Smooth muscle cell (in vitro differentiated cells): ENCODE results near the gene CLTCL1. TPM values are rescaled to one million over a fixed set of nuclear protein-coding genes. Genes with fewer than 3 reads are reported as not detected.
A peak's percentile ranks its signal among the peaks of the same experiment; 100 is the strongest.

Experiments used
- DNase-seq: peaks from one replicate; lab custom pipeline; 2025; ENCODE audit not compliant: unreplicated experiment; lab: John Stamatoyannopoulos, UW
- H2AFZ ChIP-seq: fragments of 200-600 bp; sonication (generic); 2 replicates; pipeline ENCODE4 v1.6.0; 2016; ENCODE audit warnings: antibody characterized with exemption, low read depth, mild to moderate bottlenecking
- H3F3A ChIP-seq: fragments of 200-600 bp; sonication (generic); 2 replicates; pipeline ENCODE4 v1.6.0; 2017; ENCODE audit warnings: antibody characterized with exemption, low read depth
- H3K27ac ChIP-seq: fragments of 200-600 bp; sonication (generic); 2 replicates; pipeline ENCODE4 v1.5.1; 2016; ENCODE audit warnings: low read depth, mild to moderate bottlenecking
- H3K27me3 ChIP-seq: fragments of 200-600 bp; sonication (generic); 2 replicates; pipeline ENCODE4 v1.6.1; 2016; ENCODE audit warnings: low read depth, mild to moderate bottlenecking
- H3K36me3 ChIP-seq: fragments of 200-600 bp; sonication (generic); 2 replicates; pipeline ENCODE4 v1.5.1; 2016; ENCODE audit warnings: low read depth
- H3K4me1 ChIP-seq: fragments of 200-600 bp; sonication (generic); 2 replicates; pipeline ENCODE4 v1.5.1; 2016; ENCODE audit warnings: low read depth
- H3K4me2 ChIP-seq: fragments of 200-600 bp; sonication (generic); 2 replicates; pipeline ENCODE4 v1.6.0; 2016; ENCODE audit warnings: mild to moderate bottlenecking
- H3K4me3 ChIP-seq: fragments of 200-600 bp; sonication (generic); 2 replicates; pipeline ENCODE4 v1.5.1; 2016; ENCODE audit warnings: mild to moderate bottlenecking
- H3K79me2 ChIP-seq: fragments of 200-600 bp; sonication (generic); 2 replicates; pipeline ENCODE4 v1.6.0; 2016; ENCODE audit warnings: low read depth, mild to moderate bottlenecking
- H3K9ac ChIP-seq: fragments of 200-600 bp; sonication (generic); 2 replicates; pipeline ENCODE4 v1.6.0; 2016; ENCODE audit warnings: low read depth
- H3K9me3 ChIP-seq: fragments of 200-600 bp; sonication (generic); replicated peaks from 2 replicates; pipeline ENCODE4 v1.5.1; 2016; ENCODE audit warnings: low read depth
- H4K20me1 ChIP-seq: fragments of 200-600 bp; sonication (generic); 2 replicates; pipeline ENCODE4 v1.6.0; 2016; ENCODE audit warnings: low read depth
- CTCF ChIP-seq: fragments of 200-600 bp; sonication (generic); IDR thresholded peaks from 2 replicates; pipeline ENCODE4 v1.5.1; 2017; ENCODE audit warnings: borderline replicate concordance, mild to moderate bottlenecking, antibody characterized with exemption; ENCODE audit not compliant: insufficient read depth, poor library complexity, severe bottlenecking
- WGBS: methylation state at CpG from one replicate; pipeline ENCODE4 v1.1.7; 2016; ENCODE audit warnings: low lambda C conversion rate; 5-methylcytosine and 5-hydroxymethylcytosine counted together
- polyA plus RNA-seq: library from polyadenylated mRNA; unstranded; fragments of >200 nt; fragmentation: Nextera tagmentation; extraction: Ambion mirVana; gene quantifications from 2 replicates; pipeline ENCODE4 v1.2.1, GENCODE V29; 2016
- total RNA-seq: library from RNA; depleted of rRNA; stranded (reverse); fragments of >200 nt; gene quantifications from 2 replicates; pipeline ENCODE4 v1.2.3, GENCODE V29; 2014

CLTCL1 gene
- total and polyA plus RNA-seq, 2 experiments from 2014 or later: 4.7 to 9.0 TPM

- Histone ChIP-seq H3K27ac (peak overlapping the region; percentile 83), H2AFZ (peak overlapping the region; percentile 96), H3K9me3 (no peaks in the 10 kb centered on the region), H3K27me3 (peaks cover 28% of the 10 kb centered on the region), H3K4me1 (peaks cover 19% of the 10 kb centered on the region), H3K4me3 (peak overlapping the region; percentile 92), H3K79me2 (peaks cover 35% of the 10 kb centered on the region), H3F3A (no peaks in the 10 kb centered on the region), H3K36me3 (no peaks in the 10 kb centered on the region), H4K20me1 (peaks cover 42% of the 10 kb centered on the region), H3K9ac (peak overlapping the region; percentile 97), H3K4me2 (peak overlapping the region; percentile 100)
- 42% methylated on average over 13 of the region's 13 CpGs for WGBS
- TF ChIP-seq CTCF: no peak
- DNase-seq: no peak
Measured at GRCh38 chr22:19172213-19173046, 119.1 kb downstream of the CLTCL1 start.

- H4K20me1 ChIP-seq: peaks cover 17% of the 10 kb centered on the region
- H3K4me3 ChIP-seq: peak overlapping the region; percentile 34
- H3K79me2 ChIP-seq: peaks cover 24% of the 10 kb centered on the region
- H3F3A ChIP-seq: no peaks in the 10 kb centered on the region
- H3K27ac ChIP-seq: no peak overlapping the region
- H2AFZ ChIP-seq: no peak overlapping the region
- H3K9me3 ChIP-seq: no peaks in the 10 kb centered on the region
- H3K36me3 ChIP-seq: no peaks in the 10 kb centered on the region
- H3K4me2 ChIP-seq: peak overlapping the region; percentile 81
- WGBS: 67% methylated on average over 7 of the region's 7 CpGs
- H3K4me1 ChIP-seq: peaks cover 18% of the 10 kb centered on the region
- TF ChIP-seq CTCF: no peak
- H3K27me3 ChIP-seq: peaks cover 48% of the 10 kb centered on the region
- no peak for DNase-seq
- no peak overlapping the region for H3K9ac ChIP-seq
Measured at GRCh38 chr22:19169947-19170318, 121.6 kb downstream of the CLTCL1 start.

- H2AFZ ChIP-seq: no peak overlapping the region
- H3K9me3 ChIP-seq: no peaks in the 10 kb centered on the region
- no peak overlapping the region for H3K9ac ChIP-seq
- peaks cover 48% of the 10 kb centered on the region for H3K27me3 ChIP-seq
- H3K36me3 ChIP-seq: no peaks in the 10 kb centered on the region
- DNase-seq: no peak
- no peaks in the 10 kb centered on the region for H3F3A ChIP-seq
- WGBS: 14% methylated on average over 50 of the region's 58 CpGs
- peaks cover 21% of the 10 kb centered on the region for H3K79me2 ChIP-seq
- peak overlapping the region; percentile 34 for H3K4me3 ChIP-seq
- peak overlapping the region; percentile 81 for H3K4me2 ChIP-seq
- TF ChIP-seq CTCF: no peak
- H4K20me1 ChIP-seq: peaks cover 10% of the 10 kb centered on the region
- peaks cover 18% of the 10 kb centered on the region for H3K4me1 ChIP-seq
- H3K27ac ChIP-seq: no peak overlapping the region
Measured at GRCh38 chr22:19169002-19169946, 122.2 kb downstream of the CLTCL1 start.
